GM11168 (cell line): ENCODE measurements around the gene TMEM231.
"Not testable (repeated sequence)": the region's sequence is repeated elsewhere in the genome, so short reads cannot be mapped to it uniquely, and the experiment has no call there.

Source experiments
- in situ Hi-C: fragments of 300-500 bp; cut with MboI; formaldehyde crosslinking; loops from one replicate; pipeline ENCODE4 v1.12.0; 2022; ENCODE audit warnings: low sequenced_read_pairs; ENCODE audit not compliant: unreplicated experiment

TMEM231 gene, protein sequence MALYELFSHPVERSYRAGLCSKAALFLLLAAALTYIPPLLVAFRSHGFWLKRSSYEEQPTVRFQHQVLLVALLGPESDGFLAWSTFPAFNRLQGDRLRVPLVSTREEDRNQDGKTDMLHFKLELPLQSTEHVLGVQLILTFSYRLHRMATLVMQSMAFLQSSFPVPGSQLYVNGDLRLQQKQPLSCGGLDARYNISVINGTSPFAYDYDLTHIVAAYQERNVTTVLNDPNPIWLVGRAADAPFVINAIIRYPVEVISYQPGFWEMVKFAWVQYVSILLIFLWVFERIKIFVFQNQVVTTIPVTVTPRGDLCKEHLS

GRCh38 chr16:75555707-75556430 lies at the start of gene TMEM231:
TSS of gene TMEM231 (minus strand) at chr16:75556252. CDS start at chr16:75556209, 43 bp downstream.
- in situ Hi-C loops, result no loop called here

GRCh38 chr16:75603241-75603640 lies 47.2 kb upstream of the TMEM231 start:
- in situ Hi-C loops, result no loop called here

DNA sequence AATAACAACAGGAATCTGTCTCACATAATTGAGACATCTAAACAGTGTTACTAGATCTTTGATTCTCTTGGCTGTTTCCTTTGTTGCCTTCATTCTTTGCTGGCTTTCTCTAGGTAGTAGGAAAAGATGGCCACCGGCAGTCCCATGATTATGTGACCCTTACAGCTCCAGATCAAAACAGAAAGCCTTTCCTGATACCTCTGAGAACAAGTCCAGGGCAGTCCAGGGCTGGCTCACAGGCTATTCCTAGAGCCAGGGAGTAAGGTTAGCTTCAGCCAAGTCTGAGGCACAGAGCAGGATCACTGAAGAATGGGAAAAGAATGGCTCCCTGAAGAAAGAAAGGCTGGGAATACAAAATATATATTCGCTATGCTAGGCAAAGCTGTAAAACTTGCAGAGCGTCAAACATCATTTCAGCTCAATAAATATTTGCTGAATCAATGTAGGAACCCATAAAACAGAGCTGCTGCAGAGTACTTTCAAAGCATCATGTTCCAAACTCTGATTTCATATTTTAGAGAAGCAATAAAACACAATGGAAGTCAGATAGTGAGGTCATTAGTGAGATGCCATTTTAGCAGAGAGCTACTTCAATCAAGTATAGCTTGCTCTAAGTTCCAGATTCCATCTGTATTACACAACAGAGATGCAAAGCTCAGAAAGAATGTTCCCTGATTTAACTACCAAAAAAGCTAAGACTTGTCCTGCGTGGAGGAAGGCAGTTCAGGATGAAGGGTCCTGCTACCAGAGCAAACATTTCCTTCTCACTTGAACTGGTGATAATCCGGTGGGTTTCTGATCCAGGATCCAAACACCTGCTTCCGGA lies 43.6 kb upstream of the TMEM231 start:
- in situ Hi-C loops, result no loop called here

- in situ Hi-C loops, result no loop called here
Observed at GRCh38 chr16:75593825-75594820, 38.1 kb upstream of the TMEM231 start.

DNA sequence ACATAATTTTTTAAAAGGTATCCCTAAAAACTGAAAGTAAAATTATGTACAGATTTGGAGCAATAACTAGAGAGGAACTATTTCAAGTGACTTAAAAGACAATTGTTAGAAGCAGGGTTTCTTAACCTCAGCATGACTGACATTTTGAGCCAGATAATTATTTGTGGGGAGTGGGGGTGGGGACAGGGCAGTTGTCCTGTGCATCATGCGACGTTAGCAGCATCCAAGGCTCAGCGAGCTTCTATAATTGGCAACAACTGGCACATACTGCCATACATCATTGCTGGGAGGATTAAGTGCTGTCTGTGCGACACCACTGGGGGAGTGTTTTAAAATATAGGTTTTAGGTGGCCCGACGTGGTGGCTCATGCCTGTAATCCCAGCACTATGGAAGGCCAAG lies 37.3 kb upstream of the TMEM231 start:
- in situ Hi-C loops, result no loop called here

GRCh38 chr16:75591927-75592326 lies 35.9 kb upstream of the TMEM231 start:
- in situ Hi-C loops, result not testable (repeated sequence)

DNA sequence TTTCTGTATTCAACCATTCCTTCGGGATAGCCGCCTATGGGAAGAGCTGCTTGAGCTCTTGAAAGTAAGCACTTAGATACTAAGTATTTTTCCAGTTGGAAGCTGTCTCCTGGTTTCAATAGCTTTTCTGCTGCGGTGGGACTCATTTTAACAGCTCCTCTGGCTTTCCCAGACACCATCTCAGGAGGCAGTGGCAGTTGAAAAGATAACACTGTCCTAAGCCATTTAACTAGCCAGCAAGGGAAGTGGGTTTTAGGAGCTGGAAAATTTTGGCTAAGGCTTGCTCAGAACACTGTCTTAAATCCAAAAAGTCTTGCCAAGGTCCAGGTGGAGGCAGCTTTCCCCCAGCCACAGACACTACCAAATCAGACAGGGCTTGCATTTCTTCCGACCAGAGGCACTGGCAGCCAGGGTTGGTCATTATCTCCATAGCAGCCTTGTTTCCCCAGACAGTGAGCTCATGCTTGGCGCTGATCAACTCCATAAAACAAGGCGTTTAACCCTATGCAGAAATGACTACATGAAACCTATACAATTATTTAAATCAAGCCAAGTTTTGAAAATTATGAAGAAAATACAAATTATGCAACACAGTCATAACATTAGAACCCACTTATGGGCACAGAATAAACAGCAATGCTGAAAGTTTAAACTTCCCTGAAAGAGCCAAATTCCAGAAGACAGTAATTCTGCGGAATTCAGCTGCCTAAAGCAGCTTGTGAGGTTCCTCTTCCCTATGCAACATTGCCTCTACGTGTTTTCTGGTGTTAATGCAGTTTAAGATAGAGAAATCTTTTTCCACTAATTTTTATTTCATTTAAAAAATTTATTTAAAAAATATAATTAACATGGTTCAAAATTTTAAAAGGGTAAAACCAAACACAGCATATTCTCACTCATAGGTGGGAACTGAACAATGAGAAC lies 35.1 kb upstream of the TMEM231 start:
- in situ Hi-C loops, result no loop called here

GRCh38 chr16:75589306-75589705 lies 33.3 kb upstream of the TMEM231 start:
- in situ Hi-C loops, result no loop called here

DNA sequence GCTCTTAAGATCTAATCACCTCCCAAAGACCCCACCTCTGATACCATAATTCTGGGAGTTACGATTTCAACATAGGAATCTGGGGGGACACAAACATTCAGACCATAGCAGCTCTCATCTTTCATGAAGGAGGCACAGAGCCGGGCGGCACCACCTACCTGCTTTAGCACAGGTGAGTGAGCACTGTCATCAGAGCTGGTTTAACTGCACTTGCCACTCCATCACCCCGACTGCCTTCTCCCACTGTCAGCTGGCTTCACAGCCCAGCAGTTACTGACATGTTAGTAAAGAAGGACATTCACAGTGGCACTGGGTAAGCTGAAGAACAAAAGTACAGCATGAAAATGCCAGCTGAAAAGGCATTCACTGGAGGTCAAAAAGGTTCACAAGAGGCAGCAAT lies 32.7 kb upstream of the TMEM231 start:
- in situ Hi-C loops, result no loop called here

GRCh38 chr16:75584108-75584507 lies 28.1 kb upstream of the TMEM231 start:
- in situ Hi-C loops, result no loop called here

GRCh38 chr16:75579281-75579834 lies 23.3 kb upstream of the TMEM231 start:
- in situ Hi-C loops, result no loop called here

- in situ Hi-C loops, result no loop called here
Observed at GRCh38 chr16:75578725-75579124, 22.7 kb upstream of the TMEM231 start.

DNA sequence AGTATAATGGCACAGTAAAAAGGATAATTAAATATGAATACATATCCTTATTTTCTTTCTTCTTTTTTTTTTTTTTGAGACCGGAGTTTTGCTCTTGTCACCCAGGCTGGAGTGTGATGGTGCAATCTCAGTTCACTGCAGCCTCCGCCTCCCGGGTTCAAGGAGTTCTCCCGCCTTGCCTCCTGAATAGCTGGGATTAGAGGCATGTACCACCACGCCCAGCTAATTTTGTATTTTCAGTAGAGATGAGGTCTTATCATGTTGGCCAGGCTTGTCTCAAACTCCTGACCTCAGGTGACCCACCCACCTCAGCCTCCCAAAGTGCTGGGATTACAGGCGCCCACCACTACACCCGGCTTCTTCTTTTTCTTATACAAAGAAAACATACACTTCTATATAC lies 22.2 kb upstream of the TMEM231 start:
- in situ Hi-C loops, result no loop called here

DNA sequence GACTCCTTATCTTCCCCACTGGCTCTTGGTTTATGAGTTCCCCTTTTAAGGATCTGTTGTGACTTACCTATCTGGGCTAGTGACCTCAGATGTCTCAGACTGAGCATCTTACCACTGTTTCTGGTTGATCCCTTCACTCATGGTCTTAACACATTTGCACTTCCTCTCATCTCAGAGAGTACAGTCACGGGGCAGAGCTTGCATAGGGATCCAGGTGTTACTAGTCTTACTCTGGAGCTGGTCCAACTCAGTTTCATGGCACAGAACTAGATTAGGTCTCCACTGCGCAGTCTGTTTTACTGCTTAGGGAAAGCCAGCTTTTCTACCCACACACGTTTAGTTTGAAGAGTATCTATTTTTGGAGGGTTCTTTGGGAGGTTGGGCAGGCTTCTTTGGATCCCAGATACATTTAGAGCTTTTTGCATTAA lies 20.3 kb upstream of the TMEM231 start:
- in situ Hi-C loops, result no loop called here

- in situ Hi-C loops, result no loop called here
Observed at GRCh38 chr16:75575958-75576357, 19.9 kb upstream of the TMEM231 start.

DNA sequence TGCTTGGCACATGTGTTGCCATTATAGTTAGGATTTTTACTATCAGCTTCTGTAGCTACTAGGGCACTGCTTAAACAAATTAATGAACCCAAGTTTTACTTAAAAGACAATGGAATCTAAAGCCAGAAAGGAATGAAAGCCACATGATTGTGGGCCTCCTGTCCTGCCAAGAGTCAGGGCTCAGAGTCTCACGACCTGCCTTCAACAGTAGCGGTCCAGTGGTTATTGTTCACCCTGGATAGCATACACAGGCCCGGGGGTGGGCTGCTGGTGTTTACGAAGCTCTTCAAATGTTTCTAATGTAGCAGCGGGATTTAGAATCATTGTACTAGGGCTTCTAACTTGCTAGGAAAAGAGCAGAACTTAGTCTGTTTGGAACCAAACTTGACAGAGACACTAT lies 17.9 kb upstream of the TMEM231 start:
- in situ Hi-C loops, result no loop called here

DNA sequence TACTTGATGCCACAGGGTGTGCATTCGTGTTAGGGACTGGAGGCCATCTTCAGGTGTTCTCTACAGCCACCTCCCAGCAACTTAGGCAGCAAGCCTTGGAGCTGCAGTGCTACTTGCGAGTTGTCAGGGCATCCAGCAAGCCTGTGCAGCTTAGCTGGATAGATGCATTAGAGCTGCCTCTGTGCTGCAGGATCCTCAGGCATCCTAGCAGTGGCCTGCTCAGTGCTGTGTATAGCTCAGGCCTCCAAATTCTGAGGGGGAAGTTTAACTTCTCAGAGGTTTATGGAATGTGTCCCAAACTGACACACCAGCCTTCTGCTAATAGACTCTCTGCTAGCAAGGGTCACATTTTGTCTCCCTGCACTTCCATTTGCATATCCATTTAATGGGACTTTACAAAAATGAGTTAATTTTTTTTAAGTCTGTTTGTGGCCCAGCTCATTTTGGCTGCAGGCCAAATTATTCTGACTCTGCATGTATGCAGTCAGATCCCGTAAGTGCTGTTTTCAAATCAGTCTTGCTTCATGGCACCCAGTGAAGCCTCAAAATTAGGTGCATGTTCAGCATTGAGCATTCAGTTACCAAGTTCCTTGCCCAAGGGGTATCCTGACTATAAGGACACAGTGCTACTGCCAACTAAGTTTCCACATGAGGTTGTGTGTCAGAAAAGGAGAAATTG lies 17.0 kb upstream of the TMEM231 start:
- in situ Hi-C loops, result no loop called here
